PC-9 (cell line): ENCODE measurements around the gene GNG10. TPM values are rescaled to one million over a fixed set of nuclear protein-coding genes. Genes with fewer than 3 reads are reported as not detected.
"Not testable (repeated sequence)": the region's sequence is repeated elsewhere in the genome, so short reads cannot be mapped to it uniquely, and the experiment has no call there.

ENCODE experiments used
- BruUV-seq: library from RNA; stranded (reverse); fragments of 400-500 nt; replicated peaks from 2 replicates; lab custom pipeline; 2021; lab: Mats Ljungman, UMichigan
- CTCF ChIA-PET: fragments of 300-600 bp; sonication (Branson Sonifier 250); formaldehyde crosslinking; loops from one replicate; lab custom pipeline; 2022; ENCODE audit warnings: antibody characterized with exemption; lab: Charles Lee
- POLR2A ChIA-PET: fragments of 300-600 bp; sonication (Branson Sonifier 250); formaldehyde crosslinking; loops from one replicate; lab custom pipeline; 2022; ENCODE audit warnings: antibody characterized with exemption; ENCODE audit not compliant: unreplicated experiment; lab: Charles Lee
- DNase-seq, 2 experiments: peaks; one replicate each; pipeline versions ENCODE4 v3.0.0 to v3.0.0-alpha.2; 2015 to 2022; ENCODE audit warnings: mixed read lengths in 1 of 2
- H2AFZ ChIP-seq: fragments of 200-600 bp; sonication (generic); 2 replicates; pipeline ENCODE4 v1.8.1; 2017; ENCODE audit warnings: antibody characterized with exemption
- H3F3A ChIP-seq: fragments of 200-600 bp; sonication (generic); 2 replicates; pipeline ENCODE4 v1.8.1; 2017; ENCODE audit warnings: antibody characterized with exemption, mild to moderate bottlenecking, low read depth; ENCODE audit not compliant: insufficient read depth
- H3K27ac ChIP-seq: fragments of 200-600 bp; sonication (generic); 2 replicates; pipeline ENCODE4 v1.6.1; 2016; ENCODE audit warnings: mixed run types
- H3K27me3 ChIP-seq: fragments of 200-600 bp; sonication (generic); 2 replicates; pipeline ENCODE4 v1.6.1; 2016; ENCODE audit warnings: low read depth, mixed run types; ENCODE audit not compliant: insufficient read depth
- H3K36me3 ChIP-seq: fragments of 200-600 bp; sonication (generic); 2 replicates; pipeline ENCODE4 v1.6.1; 2016; ENCODE audit warnings: low read depth, mixed run types
- H3K4me1 ChIP-seq: fragments of 200-600 bp; sonication (generic); replicated peaks from 2 replicates; pipeline ENCODE4 v1.6.1; 2016; ENCODE audit warnings: mixed run types; ENCODE audit not compliant: insufficient read depth
- H3K4me2 ChIP-seq: fragments of 200-600 bp; sonication (generic); 2 replicates; pipeline ENCODE4 v1.6.1; 2017; ENCODE audit warnings: mixed run types
- H3K4me3 ChIP-seq: fragments of 200-600 bp; sonication (generic); 2 replicates; pipeline ENCODE4 v1.6.1; 2016; ENCODE audit warnings: mixed run types
- H3K79me2 ChIP-seq: fragments of 200-600 bp; sonication (generic); 2 replicates; pipeline ENCODE4 v1.6.1; 2017; ENCODE audit warnings: low read depth, mixed run types
- H3K9me2 ChIP-seq: fragments of 200-600 bp; sonication (generic); 2 replicates; pipeline ENCODE4 v1.8.1; 2017; ENCODE audit warnings: mild to moderate bottlenecking; ENCODE audit not compliant: insufficient read depth
- H3K9me3 ChIP-seq: fragments of 200-600 bp; sonication (generic); 2 replicates; pipeline ENCODE4 v1.8.1; 2016; ENCODE audit warnings: low read depth; ENCODE audit not compliant: insufficient read depth
- H4K20me1 ChIP-seq: fragments of 200-600 bp; sonication (generic); 2 replicates; pipeline ENCODE4 v1.8.1; 2017; ENCODE audit not compliant: insufficient read depth
- EZH2 ChIP-seq: fragments of 200-600 bp; sonication (generic); IDR thresholded peaks from 2 replicates; pipeline ENCODE4 v1.8.0; 2017; ENCODE audit warnings: antibody characterized with exemption, low read depth
- intact Hi-C: fragments of 100-400 bp; cut with micrococcal nuclease; formaldehyde crosslinking; loops from one replicate; pipeline ENCODE4 v1.10.0; 2022; ENCODE audit not compliant: unreplicated experiment
- total RNA-seq: library from RNA; stranded (reverse); gene quantifications from 2 replicates; pipeline ENCODE4 v1.2.3, GENCODE V29; 2021
- TF ChIP-seq, protein P1 (sequence below): fragments of 200-600 bp; sonication (generic); conservative IDR thresholded peaks from 2 replicates; pipeline ENCODE4 v1.6.1; 2017; ENCODE audit warnings: mixed run types, antibody characterized with exemption, mild to moderate bottlenecking, moderate library complexity

GNG10 gene
- total RNA-seq, 1 experiment from 2014 or later = 70.8 TPM

DNA sequence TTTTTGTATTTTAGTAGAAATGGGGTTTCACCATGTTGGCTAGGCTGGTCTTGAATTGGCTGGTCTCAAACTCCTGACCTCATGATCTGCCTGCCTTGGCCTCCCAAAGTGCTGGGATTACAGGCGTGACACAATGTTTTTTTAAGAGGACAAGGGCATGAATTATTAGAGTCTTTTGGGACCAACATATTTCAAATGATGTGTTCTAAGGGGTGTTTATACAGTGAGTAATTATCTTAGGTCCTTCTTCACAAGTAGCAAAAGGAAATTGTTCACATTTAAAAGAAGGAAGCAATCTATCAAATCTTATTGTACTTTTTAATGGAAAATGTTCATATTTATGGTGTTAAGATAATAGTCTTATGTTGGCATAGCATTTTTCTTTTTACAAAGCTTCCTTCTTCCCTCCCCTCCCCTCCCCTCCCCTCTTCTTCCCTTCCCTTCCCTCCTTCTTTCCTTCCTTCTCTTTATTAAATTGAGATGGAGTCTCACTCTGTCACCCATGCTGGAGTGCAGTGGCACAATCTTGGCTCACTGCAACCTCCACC, 6.7 kb downstream of the GNG10 start:
- H3K27me3 ChIP-seq = no peaks in the 10 kb centered on the region
- H3K9me2 ChIP-seq = no peaks in the 10 kb centered on the region
- TF ChIP-seq, protein P1, sequence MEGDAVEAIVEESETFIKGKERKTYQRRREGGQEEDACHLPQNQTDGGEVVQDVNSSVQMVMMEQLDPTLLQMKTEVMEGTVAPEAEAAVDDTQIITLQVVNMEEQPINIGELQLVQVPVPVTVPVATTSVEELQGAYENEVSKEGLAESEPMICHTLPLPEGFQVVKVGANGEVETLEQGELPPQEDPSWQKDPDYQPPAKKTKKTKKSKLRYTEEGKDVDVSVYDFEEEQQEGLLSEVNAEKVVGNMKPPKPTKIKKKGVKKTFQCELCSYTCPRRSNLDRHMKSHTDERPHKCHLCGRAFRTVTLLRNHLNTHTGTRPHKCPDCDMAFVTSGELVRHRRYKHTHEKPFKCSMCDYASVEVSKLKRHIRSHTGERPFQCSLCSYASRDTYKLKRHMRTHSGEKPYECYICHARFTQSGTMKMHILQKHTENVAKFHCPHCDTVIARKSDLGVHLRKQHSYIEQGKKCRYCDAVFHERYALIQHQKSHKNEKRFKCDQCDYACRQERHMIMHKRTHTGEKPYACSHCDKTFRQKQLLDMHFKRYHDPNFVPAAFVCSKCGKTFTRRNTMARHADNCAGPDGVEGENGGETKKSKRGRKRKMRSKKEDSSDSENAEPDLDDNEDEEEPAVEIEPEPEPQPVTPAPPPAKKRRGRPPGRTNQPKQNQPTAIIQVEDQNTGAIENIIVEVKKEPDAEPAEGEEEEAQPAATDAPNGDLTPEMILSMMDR = no peak
- no peak for TF ChIP-seq EZH2
- peaks cover under 1% of the 10 kb centered on the region; the same call in 1 of the 2 replicates for H3F3A ChIP-seq
- H4K20me1 ChIP-seq = no peaks in the 10 kb centered on the region; the same call in 1 of the 2 replicates
- no peak overlapping the region for H3K27ac ChIP-seq
- H3K9me3 ChIP-seq = no peaks in the 10 kb centered on the region
- CTCF ChIA-PET = no interaction called here
- no TSS peak for BruUV-seq
- POLR2A ChIA-PET = no interaction called here
- peaks cover 13% of the 10 kb centered on the region; the same call in 1 of the 2 replicates for H3K36me3 ChIP-seq
- H3K4me3 ChIP-seq = no peak overlapping the region
- intact Hi-C loops = no loop called here
- H2AFZ ChIP-seq = no peak overlapping the region
- peaks cover 6% of the 10 kb centered on the region for H3K4me1 ChIP-seq
- DNase-seq = no peak
- peaks cover 21% of the 10 kb centered on the region for H3K79me2 ChIP-seq
- H3K4me2 ChIP-seq = no peak overlapping the region

DNA sequence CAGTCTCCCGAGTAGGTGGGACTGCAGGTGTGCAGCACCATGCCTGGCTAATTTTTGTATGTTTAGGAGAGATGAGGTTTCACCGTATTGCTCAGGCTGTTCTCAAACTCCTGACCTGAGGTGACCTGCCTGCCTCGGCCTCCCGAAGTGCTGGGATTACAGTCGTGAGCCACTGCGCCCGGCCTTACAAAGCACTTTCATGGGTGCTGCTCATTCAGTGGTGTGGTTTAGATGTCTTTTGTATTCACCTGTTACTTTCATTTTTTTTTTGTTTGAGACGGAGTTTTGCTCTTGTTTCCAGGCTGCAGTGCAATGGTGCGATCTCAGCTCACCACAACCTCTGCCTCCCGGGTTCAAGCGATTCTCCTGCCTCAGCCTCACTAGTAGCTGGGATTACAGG, 7.2 kb downstream of the GNG10 start:
- H3K9me3 ChIP-seq, H2AFZ ChIP-seq, BruUV-seq, H3K27ac ChIP-seq, POLR2A ChIA-PET, intact Hi-C loops, H3K4me1 ChIP-seq, H3F3A ChIP-seq, H3K4me2 ChIP-seq, H4K20me1 ChIP-seq, H3K9me2 ChIP-seq, CTCF ChIA-PET, H3K4me3 ChIP-seq, DNase-seq, H3K27me3 ChIP-seq: not testable (repeated sequence)
- peaks cover 21% of the 10 kb centered on the region for H3K79me2 ChIP-seq
- peaks cover 13% of the 10 kb centered on the region; the same call in 1 of the 2 replicates for H3K36me3 ChIP-seq

DNA sequence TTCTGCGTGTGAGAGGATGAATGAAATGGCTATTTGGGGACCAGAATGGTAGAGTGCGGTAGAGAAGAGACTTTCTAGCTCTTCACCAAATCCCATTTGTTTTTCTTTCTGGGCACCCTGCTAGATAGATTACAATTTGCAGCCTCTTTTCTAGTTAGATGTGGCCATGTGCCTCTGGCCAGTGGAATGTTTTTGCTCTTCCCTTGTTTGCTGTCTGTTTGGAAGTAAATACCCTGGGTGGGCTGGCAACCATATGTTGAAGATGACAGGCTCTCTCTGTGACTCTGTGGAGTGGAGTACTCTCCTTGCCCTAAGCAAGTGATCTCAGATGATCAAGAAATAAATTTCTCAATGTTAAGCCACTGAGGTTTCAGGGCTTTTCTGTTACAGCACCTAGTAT, 12.9 kb downstream of the GNG10 start:
- no peaks in the 10 kb centered on the region for H3K9me2 ChIP-seq
- H3K36me3 ChIP-seq = no peaks in the 10 kb centered on the region
- H3K27ac ChIP-seq = no peak overlapping the region
- no peaks in the 10 kb centered on the region for H3K4me1 ChIP-seq
- H3K4me3 ChIP-seq = no peak overlapping the region
- DNase-seq = no peak
- H2AFZ ChIP-seq = no peak overlapping the region
- no peaks in the 10 kb centered on the region for H3K79me2 ChIP-seq
- H3K9me3 ChIP-seq = no peaks in the 10 kb centered on the region
- ChIA-PET POLR2A (interaction anchor here (0.5 to 0.6 kb wide), 2 partner anchors 38 to 405 kb away, joined by 4 to 12 read pairs; no protein-coding TSS in a partner anchor), CTCF (no interaction called here)
- intact Hi-C loops = no loop called here
- no peaks in the 10 kb centered on the region for H4K20me1 ChIP-seq
- no peak for TF ChIP-seq EZH2
- TF ChIP-seq, protein P1 = no peak
- no TSS peak for BruUV-seq
- no peak overlapping the region for H3K4me2 ChIP-seq
- H3K27me3 ChIP-seq = no peaks in the 10 kb centered on the region
- H3F3A ChIP-seq = no peaks in the 10 kb centered on the region

DNA sequence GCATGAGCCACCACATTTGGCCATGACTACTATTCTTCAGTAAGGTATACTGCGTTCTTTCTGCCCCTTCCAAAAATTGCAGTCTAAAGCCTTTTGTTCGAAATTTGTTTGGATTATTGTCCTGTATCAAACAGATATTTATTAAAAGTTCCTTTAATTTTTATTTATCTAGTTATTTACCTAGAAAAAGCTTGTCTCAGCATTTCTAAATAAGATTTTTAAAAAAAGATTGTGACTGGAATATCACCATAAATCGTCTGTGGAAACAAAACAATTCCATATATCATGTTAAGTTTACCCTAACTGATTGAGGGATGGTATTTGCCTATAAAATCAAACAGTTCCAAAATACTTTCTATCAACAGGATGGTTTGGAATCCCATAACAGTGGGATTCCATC, 14.7 kb downstream of the GNG10 start:
- no peak overlapping the region for H3K4me2 ChIP-seq
- POLR2A ChIA-PET = no interaction called here
- H3K79me2 ChIP-seq = no peaks in the 10 kb centered on the region
- intact Hi-C loops = no loop called here
- no peaks in the 10 kb centered on the region for H3K36me3 ChIP-seq
- no peak for DNase-seq
- no peaks in the 10 kb centered on the region for H3K9me3 ChIP-seq
- no TSS peak for BruUV-seq
- CTCF ChIA-PET = interaction anchor here (0.6 kb wide), 1 partner anchor 532 kb away, joined by 3 read pairs; no protein-coding TSS in a partner anchor
- no peak overlapping the region for H3K27ac ChIP-seq
- no peaks in the 10 kb centered on the region for H4K20me1 ChIP-seq
- no peaks in the 10 kb centered on the region for H3K27me3 ChIP-seq
- no peaks in the 10 kb centered on the region for H3F3A ChIP-seq
- H3K4me1 ChIP-seq = no peaks in the 10 kb centered on the region
- no peak overlapping the region for H3K4me3 ChIP-seq
- no peak for TF ChIP-seq EZH2
- TF ChIP-seq, protein P1 = no peak
- no peak overlapping the region for H2AFZ ChIP-seq
- H3K9me2 ChIP-seq = no peaks in the 10 kb centered on the region
